ENCODE measurements around the gene KRT5. TPM values are rescaled to one million over a fixed set of nuclear protein-coding genes. Genes with fewer than 3 reads are reported as not detected.

KRT5 gene
- total RNA-seq, 1 donor from 2014 or later: 0.13 TPM

GRCh38 chr12:52537101-52537500 lies 16.9 kb upstream of the KRT5 start:
- DNase-seq (ENCODE audit: low read depth in 2 of 2): no peak

GRCh38 chr12:52535574-52535973 lies 15.4 kb upstream of the KRT5 start:
- no peak for DNase-seq (ENCODE audit: low read depth in 2 of 2)

- no peak for DNase-seq (ENCODE audit: low read depth in 2 of 2)
These were observed 14.3 kb upstream of the KRT5 start for GRCh38 chr12:52534482-52534881.

GRCh38 chr12:52533686-52534470 lies 13.7 kb upstream of the KRT5 start:
- DNase-seq (ENCODE audit: low read depth in 2 of 2): no peak

GRCh38 chr12:52532636-52533035 lies 12.4 kb upstream of the KRT5 start:
- no peak for DNase-seq (ENCODE audit: low read depth in 2 of 2)

- DNase-seq (ENCODE audit: low read depth in 2 of 2): no peak
These were observed 11.5 kb upstream of the KRT5 start for GRCh38 chr12:52531566-52532300.

- no peak for DNase-seq (ENCODE audit: low read depth in 2 of 2)
These were observed 10.7 kb upstream of the KRT5 start for GRCh38 chr12:52530905-52531304.

- DNase-seq (ENCODE audit: low read depth in 2 of 2): no peak
These were observed 10.2 kb upstream of the KRT5 start for GRCh38 chr12:52530366-52530765.

- no peak for DNase-seq (ENCODE audit: low read depth in 2 of 2)
These were observed 9.7 kb upstream of the KRT5 start for GRCh38 chr12:52529846-52530245.

- DNase-seq (ENCODE audit: low read depth in 2 of 2): no peak
These were observed 9.2 kb upstream of the KRT5 start for GRCh38 chr12:52529417-52529816.

GRCh38 chr12:52528641-52529143 lies 8.5 kb upstream of the KRT5 start:
- DNase-seq (ENCODE audit: low read depth in 2 of 2): no peak

- no peak for DNase-seq (ENCODE audit: low read depth in 2 of 2)
These were observed 7.1 kb upstream of the KRT5 start for GRCh38 chr12:52527121-52527800.

GRCh38 chr12:52526511-52526951 lies 6.3 kb upstream of the KRT5 start:
- DNase-seq (ENCODE audit: low read depth in 2 of 2): no peak

- DNase-seq (ENCODE audit: low read depth in 2 of 2): no peak
These were observed 5.7 kb upstream of the KRT5 start for GRCh38 chr12:52525661-52526499.

- no peak for DNase-seq (ENCODE audit: low read depth in 2 of 2)
These were observed 4.9 kb upstream of the KRT5 start for GRCh38 chr12:52524898-52525591.

GRCh38 chr12:52524241-52524897 lies 4.2 kb upstream of the KRT5 start:
- no peak for DNase-seq (ENCODE audit: low read depth in 2 of 2)

- no peak for DNase-seq (ENCODE audit: low read depth in 2 of 2)
These were observed 3.6 kb upstream of the KRT5 start for GRCh38 chr12:52523824-52524223.

- DNase-seq (ENCODE audit: low read depth in 2 of 2): no peak
These were observed 2.3 kb upstream of the KRT5 start for GRCh38 chr12:52522346-52523011.

- DNase-seq (ENCODE audit: low read depth in 2 of 2): no peak
These were observed 1.5 kb upstream of the KRT5 start for GRCh38 chr12:52521568-52522266.

All from dermis microvascular lymphatic vessel endothelial cell (primary cell).